Ovary (tissue), 9 donors: ENCODE data around the gene NBEA. TPM values are rescaled to one million over a fixed set of nuclear protein-coding genes. Genes with fewer than 3 reads are reported as not detected.
"Not testable (repeated sequence)": the region's sequence is repeated elsewhere in the genome, so short reads cannot be mapped to it uniquely, and the experiment has no call there.

Experiments
- DNase-seq, 5 donors: peaks; one replicate each; pipeline ENCODE4 v3.0.0-alpha.2; 2019 to 2020
- H3K27ac ChIP-seq, 2 donors: fragments of 200-600 bp; one replicate each; pipeline versions ENCODE4 v1.5.1 to v1.8.0; 2019 to 2022
- H3K27me3 ChIP-seq: fragments of 200-600 bp; one replicate; pipeline ENCODE4 v1.8.0; 2022
- H3K36me3 ChIP-seq: fragments of 200-600 bp; sonication (generic); one replicate; pipeline ENCODE4 v1.5.1; 2019
- H3K4me1 ChIP-seq: one replicate; pipeline ENCODE4 v1.8.1; 2013; ENCODE audit warnings: mild to moderate bottlenecking, moderate library complexity; ENCODE audit not compliant: insufficient read depth
- H3K4me3 ChIP-seq: fragments of 200-600 bp; sonication (generic); one replicate; pipeline ENCODE4 v1.5.1; 2017
- H3K9me3 ChIP-seq, 2 donors: fragments of 200-600 bp in 1 of 2; sonication (generic) in 1 of 2; one replicate each; pipeline versions ENCODE4 v1.5.1 to v1.8.1; 2013 to 2019; ENCODE audit warnings: mild to moderate bottlenecking in 1 of 2, moderate library complexity in 1 of 2
- CTCF ChIP-seq, 3 donors: fragments of 450-650 bp in 2 of 3; fragments of 200-600 bp in 1 of 3; IDR thresholded peaks; one replicate each; pipeline versions ENCODE4 v1.5.1 to v1.8.0; 2016 to 2022; ENCODE audit warnings: antibody characterized with exemption in 3 of 3, mild to moderate bottlenecking in 1 of 3
- EP300 ChIP-seq: sonication (generic); formaldehyde crosslinking; IDR thresholded peaks from one replicate; pipeline ENCODE4 v1.6.1; 2017; ENCODE audit warnings: antibody characterized with exemption
- POLR2A ChIP-seq: fragments of 450-650 bp; IDR thresholded peaks from one replicate; pipeline ENCODE4 v1.6.1; 2017; ENCODE audit warnings: antibody characterized with exemption, mild to moderate bottlenecking, moderate library complexity
- WGBS, 3 donors: extraction: QIAGEN DNeasy Blood & Tissue Kit in 1 of 3; methylation state at CpG; one replicate each; pipeline versions ENCODE4 v1.1.5 to v1.1.7; 2013 to 2017; 5-methylcytosine and 5-hydroxymethylcytosine counted together
- intact Hi-C, 4 donors: fragments of 100-400 bp; cut with DNase I; formaldehyde crosslinking; loops; one replicate each; pipeline versions ENCODE4 v1.11.0 to v1.15.1; 2022 to 2023
- polyA plus RNA-seq, 2 donors: library from polyadenylated mRNA; stranded (reverse); fragments of 200-250 nt in 1 of 2; fragments of 350-450 nt in 1 of 2; fragmentation: Illumina TruSeq in 1 of 2; extraction: RNeasy Lipid Tissue Mini Kit (QIAGEN cat#74804) in 1 of 2; gene quantifications; one replicate each; pipeline ENCODE4 v1.2.3, GENCODE V29; 2013 to 2014
- total RNA-seq, 7 donors: library from RNA; depleted of rRNA in 2 of 7; stranded (reverse); fragments of >200 nt in 2 of 7; fragmentation: NEBNext Ultra II Directional in 3 of 7; extraction: Animal tissue kit (Norgen Biotek cat#: 25700) in 3 of 7; gene quantifications; one replicate each; pipeline versions ENCODE4 v1.1.0 to v1.2.4, GENCODE V29; 2016 to 2023
- donor health status: DM: no; HTN: no; CAD: no; lungs with moderate emphysema.
- donor health status: DM: no; HTN: no; CAD: no.
- donor health status: Bipolar disorder and iron deficiency.
- donor health status: DM: yes; HTN: yes; CAD: no.
- donor health status: DM: no; HTN: no; CAD: no.
- donor health status: DM: yes; HTN: yes; CAD: no.

The NBEA gene
- total and polyA plus RNA-seq, 9 donors: 5.8 to 18.9 (median 16.0) TPM

GRCh38 chr13:34914416-34914815, 27.7 kb upstream of the NBEA start:
- H3K4me1 ChIP-seq: no peaks in the 10 kb centered on the region
- TF ChIP-seq CTCF (IDR thresholded peaks at IDR 0.05): no peak
- no peak for TF ChIP-seq EP300
- no peak for TF ChIP-seq POLR2A
- no peak overlapping the region for H3K27ac ChIP-seq
- H3K9me3 ChIP-seq: no peaks in the 10 kb centered on the region
- 6 to 9% (median 7%) methylated on average over 2 of the region's 2 CpGs for WGBS, 3 donors
- H3K27me3 ChIP-seq: no peaks in the 10 kb centered on the region
- no peak overlapping the region for H3K4me3 ChIP-seq
- no peaks in the 10 kb centered on the region for H3K36me3 ChIP-seq
- intact Hi-C loops: loop anchor here in 1 of 4 donors (10.0 kb wide), 1 partner anchor 1160 kb away; no protein-coding TSS in a partner anchor
- no peak for DNase-seq

GRCh38 chr13:34926508-34926907, 15.6 kb upstream of the NBEA start:
- intact Hi-C loops: no loop called here
- WGBS, 3 donors: 52 to 74% (median 69%) methylated on average over 1 of the region's 1 CpG
- TF ChIP-seq POLR2A: no peak
- no peak for TF ChIP-seq EP300
- TF ChIP-seq CTCF (IDR thresholded peaks at IDR 0.05): no peak
- H3K9me3 ChIP-seq: no peaks in the 10 kb centered on the region
- H3K36me3 ChIP-seq: no peaks in the 10 kb centered on the region
- DNase-seq: no peak
- H3K27ac ChIP-seq: no peak overlapping the region
- H3K27me3 ChIP-seq: no peaks in the 10 kb centered on the region
- no peaks in the 10 kb centered on the region for H3K4me1 ChIP-seq
- H3K4me3 ChIP-seq: no peak overlapping the region

GRCh38 chr13:34928676-34929075, 13.4 kb upstream of the NBEA start:
- H3K27me3 ChIP-seq, H3K4me3 ChIP-seq, H3K27ac ChIP-seq, intact Hi-C loops, DNase-seq, H3K4me1 ChIP-seq, H3K9me3 ChIP-seq, H3K36me3 ChIP-seq: not testable (repeated sequence)
- WGBS, 3 donors: 72 to 77% (median 76%) methylated on average over 1 of the region's 1 CpG

- Histone ChIP-seq H3K4me3 (no peak overlapping the region), H3K9me3 (no peaks in the 10 kb centered on the region), H3K27me3 (no peaks in the 10 kb centered on the region), H3K36me3 (no peaks in the 10 kb centered on the region), H3K4me1 (no peaks in the 10 kb centered on the region), H3K27ac (no peak overlapping the region)
- no peak for DNase-seq
- intact Hi-C loops: no loop called here
- 80 to 84% (median 82%) methylated on average over 6 of the region's 6 CpGs for WGBS, 3 donors
- no peak for TF ChIP-seq EP300
- no peak for TF ChIP-seq POLR2A
- no peak for TF ChIP-seq CTCF (IDR thresholded peaks at IDR 0.05)
These were observed 10.5 kb upstream of the NBEA start for GRCh38 chr13:34931572-34931971.

GRCh38 chr13:34933349-34933748, 8.7 kb upstream of the NBEA start:
- no peak for DNase-seq
- intact Hi-C loops: no loop called here
- H3K4me3 ChIP-seq: no peak overlapping the region
- TF ChIP-seq CTCF (IDR thresholded peaks at IDR 0.05) (no peak), EP300 (no peak), POLR2A (no peak)
- no peaks in the 10 kb centered on the region for H3K27me3 ChIP-seq
- no peaks in the 10 kb centered on the region for H3K4me1 ChIP-seq
- no peaks in the 10 kb centered on the region for H3K9me3 ChIP-seq
- H3K27ac ChIP-seq: no peak overlapping the region
- H3K36me3 ChIP-seq: no peaks in the 10 kb centered on the region
